Measurements from ENCODE around the gene AURKB. TPM values are rescaled to one million over a fixed set of nuclear protein-coding genes. Genes with fewer than 3 reads are reported as not detected.

The AURKB gene
- total and polyA plus RNA-seq, 2 of the 13 experiments (the other 11 are each of a cell fraction or from before 2014, with no cell fraction given), result 29.5 to 75.3 TPM

- TF ChIP-seq ZNF264 (CRISPR knock-in tag; IDR thresholded peaks at IDR 0.05) (no peak), FOXK2 (IDR thresholded peaks at IDR 0.05) (no peak), SYNCRIP (IDR thresholded peaks at IDR 0.05; ENCODE audit: insufficient read depth, low read depth, low read length) (no peak), TMF1 (CRISPR knock-in tag; IDR thresholded peaks at IDR 0.05; ENCODE audit: low read depth) (no peak), GTF2F1 (IDR thresholded peaks at IDR 0.05; ENCODE audit: low read length) (no peak), ZNF142 (CRISPR knock-in tag; IDR thresholded peaks at IDR 0.05) (no peak), PAX8 (CRISPR knock-in tag; IDR thresholded peaks at IDR 0.05; ENCODE audit: borderline replicate concordance) (no peak), MAX (IDR thresholded peaks at IDR 0.05) (no peak; the same call in 1 of the 2 replicates), NONO (IDR thresholded peaks at IDR 0.05) (no peak), NONO (CRISPR knock-in tag; conservative IDR thresholded peaks at IDR 0.05) (peak; percentile 47), NFAT5 (CRISPR knock-in tag; IDR thresholded peaks at IDR 0.05) (no peak), KMT2B (CRISPR knock-in tag; IDR thresholded peaks at IDR 0.05) (no peak), RNF2 (conservative IDR thresholded peaks at IDR 0.05; ENCODE audit: low read depth) (no peak), ZNF510 (CRISPR knock-in tag; IDR thresholded peaks at IDR 0.05; ENCODE audit: low read depth) (no peak), KLF11 (CRISPR knock-in tag; IDR thresholded peaks at IDR 0.05) (no peak), KDM2A (CRISPR knock-in tag; IDR thresholded peaks at IDR 0.05; ENCODE audit: borderline replicate concordance, low read depth) (peak; percentile 61), EZH2 (conservative IDR thresholded peaks at IDR 0.05; ENCODE audit: low read depth, low read length) (no peak), ZNF552 (CRISPR knock-in tag; IDR thresholded peaks at IDR 0.05; ENCODE audit: borderline replicate concordance) (0 out of 2 replicates have a peak, but pooled peaks have one; percentile 50), HNF4A (CRISPR knock-in tag; IDR thresholded peaks at IDR 0.05) (peak; percentile 56), PITX1 (CRISPR knock-in tag; IDR thresholded peaks at IDR 0.05) (peak; percentile 50; the same call in 1 of the 2 replicates)
Observed at GRCh38 chr17:8163978-8164814, 46.2 kb downstream of the AURKB start (continued).

Data from HepG2 (cell line).